Naive B cell (primary cell): ENCODE measurements around the gene KLHL41. TPM values are rescaled to one million over a fixed set of nuclear protein-coding genes. Genes with fewer than 3 reads are reported as not detected.
A peak's percentile ranks its signal among the peaks of the same experiment; 100 is the strongest.

Experiments used
- ATAC-seq, 2 donors: fragments of 150-1000 bp; cut with Tn5 transposase; 2 replicates each; pipeline ENCODE4 v1.10.0; 2021; ENCODE audit warnings: low read depth in 2 of 2, mild to moderate bottlenecking in 2 of 2, moderate library complexity in 2 of 2
- DNase-seq: peaks from one replicate; pipeline ENCODE4 v3.0.0; 2022
- H3K27ac Mint-ChIP-seq, 6 donors: one replicate each; pipeline ENCODE4 v1.8.0; 2020 to 2022; ENCODE audit warnings: mild to moderate bottlenecking in 6 of 6, mixed read lengths in 6 of 6, moderate library complexity in 5 of 6, inconsistent platforms in 2 of 6
- H3K27me3 Mint-ChIP-seq, 3 donors: one replicate each; pipeline ENCODE4 v1.8.0; 2021 to 2022; ENCODE audit warnings: mixed read lengths in 3 of 3, mild to moderate bottlenecking in 1 of 3
- H3K36me3 Mint-ChIP-seq, 2 donors: one replicate each; pipeline ENCODE4 v1.8.0; 2020 to 2022; ENCODE audit warnings: mixed read lengths in 2 of 2, inconsistent platforms in 1 of 2, mild to moderate bottlenecking in 1 of 2
- H3K4me1 Mint-ChIP-seq, 3 donors: one replicate each; pipeline ENCODE4 v1.8.0; 2020 to 2022; ENCODE audit warnings: mixed read lengths in 3 of 3, inconsistent platforms in 1 of 3, mild to moderate bottlenecking in 1 of 3, moderate library complexity in 1 of 3
- H3K4me3 Mint-ChIP-seq, 8 donors: one replicate each; pipeline ENCODE4 v1.8.0; 2020 to 2022; ENCODE audit warnings: mild to moderate bottlenecking in 8 of 8, mixed read lengths in 8 of 8, moderate library complexity in 8 of 8, inconsistent platforms in 2 of 8
- H3K9me3 Mint-ChIP-seq, 7 donors: one replicate each; pipeline ENCODE4 v1.8.0; 2020 to 2022; ENCODE audit warnings: mixed read lengths in 7 of 7, mild to moderate bottlenecking in 5 of 7, inconsistent platforms in 2 of 7, moderate library complexity in 1 of 7
- polyA plus RNA-seq, 6 donors: library from polyadenylated mRNA; unstranded; fragments of 300-500 nt; fragmentation: Illumina TruSeq; gene quantifications; one replicate each; pipeline ENCODE4 v1.2.3, GENCODE V29; 2021; ENCODE audit warnings: low read depth in 6 of 6

KLHL41 gene
- polyA plus RNA-seq, 6 donors from 2014 or later, result not detected

GRCh38 chr2:169480079-169480465 is 29.4 kb upstream of the KLHL41 start:
- ATAC-seq (peak in 1 of 2 donors; percentile 3), DNase-seq (no peak)
- peaks cover 0 to 6% (median 0%) of the 10 kb centered on the region in 3 donors for H3K27me3 Mint-ChIP-seq
- H3K4me1 Mint-ChIP-seq, result peaks cover 8 to 17% (median 11%) of the 10 kb centered on the region in 3 donors
- peak overlapping the region; percentile 85 to 95 (median 90) for H3K4me3 Mint-ChIP-seq
- peak overlapping the region in 2 of 6 donors; percentile 30 to 58 for H3K27ac Mint-ChIP-seq
- peaks cover 0 to 2% (median 0%) of the 10 kb centered on the region in 7 donors for H3K9me3 Mint-ChIP-seq
- no peaks in the 10 kb centered on the region for H3K36me3 Mint-ChIP-seq

DNA sequence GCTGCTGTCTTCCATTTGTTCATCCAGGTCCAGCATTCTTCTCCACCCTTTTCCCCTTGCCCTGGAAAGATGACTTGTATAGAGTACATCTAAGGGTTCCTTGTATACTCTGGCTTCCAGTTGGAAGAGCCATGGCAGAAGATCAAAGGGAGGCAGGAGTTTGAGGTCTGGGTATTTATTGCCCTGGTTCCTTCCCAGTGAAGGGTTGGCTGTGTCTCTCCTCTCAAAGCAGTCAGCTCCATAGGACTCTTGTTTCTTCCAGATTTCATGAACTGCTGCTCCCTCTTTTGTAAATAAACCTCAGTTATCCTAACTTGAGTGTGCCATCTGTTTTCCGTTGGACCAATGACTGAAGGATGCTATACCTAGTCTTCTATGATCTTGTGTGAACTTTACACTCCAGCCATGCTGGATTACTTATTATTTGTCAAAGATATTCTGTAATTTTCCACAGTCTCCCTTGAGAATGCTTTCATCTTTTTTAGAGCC is 23.8 kb upstream of the KLHL41 start:
- Mint-ChIP-seq H3K9me3 (peaks cover 0 to 1% (median 0%) of the 10 kb centered on the region in 7 donors), H3K4me1 (no peaks in the 10 kb centered on the region), H3K4me3 (no peak overlapping the region), H3K27me3 (no peaks in the 10 kb centered on the region), H3K36me3 (no peaks in the 10 kb centered on the region), H3K27ac (no peak overlapping the region)
- DNase-seq (no peak), ATAC-seq (no peak)

DNA sequence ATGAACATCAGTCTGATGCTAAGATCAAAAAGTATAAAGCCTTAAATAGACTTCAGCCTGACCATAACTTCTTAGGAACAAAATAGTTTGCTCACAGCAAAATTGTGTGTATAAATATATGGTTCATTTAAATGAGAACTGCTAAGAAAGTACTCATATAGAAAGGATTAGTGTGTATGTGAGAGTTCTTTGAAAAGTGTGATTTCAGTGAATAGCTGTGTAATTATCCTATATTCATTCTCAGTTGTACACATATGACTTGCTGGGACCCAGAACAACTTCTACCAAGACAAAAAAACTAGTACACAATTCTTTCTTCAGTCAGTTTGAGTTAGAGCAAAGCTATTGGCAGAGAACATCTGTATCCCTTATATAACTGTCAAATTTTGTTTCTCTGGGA is 23.0 kb upstream of the KLHL41 start:
- DNase-seq (no peak), ATAC-seq (no peak)
- Mint-ChIP-seq H3K9me3 (peaks cover 0 to 2% (median 0%) of the 10 kb centered on the region in 7 donors), H3K4me3 (no peak overlapping the region), H3K27ac (no peak overlapping the region), H3K36me3 (no peaks in the 10 kb centered on the region), H3K4me1 (no peaks in the 10 kb centered on the region), H3K27me3 (no peaks in the 10 kb centered on the region)

GRCh38 chr2:169490834-169491233 is 18.7 kb upstream of the KLHL41 start:
- no peaks in the 10 kb centered on the region for H3K4me1 Mint-ChIP-seq
- peaks cover 0 to 2% (median 0%) of the 10 kb centered on the region in 7 donors for H3K9me3 Mint-ChIP-seq
- ATAC-seq (no peak), DNase-seq (no peak)
- H3K27me3 Mint-ChIP-seq, result no peaks in the 10 kb centered on the region
- H3K4me3 Mint-ChIP-seq, result no peak overlapping the region
- H3K27ac Mint-ChIP-seq, result no peak overlapping the region
- no peaks in the 10 kb centered on the region for H3K36me3 Mint-ChIP-seq

DNA sequence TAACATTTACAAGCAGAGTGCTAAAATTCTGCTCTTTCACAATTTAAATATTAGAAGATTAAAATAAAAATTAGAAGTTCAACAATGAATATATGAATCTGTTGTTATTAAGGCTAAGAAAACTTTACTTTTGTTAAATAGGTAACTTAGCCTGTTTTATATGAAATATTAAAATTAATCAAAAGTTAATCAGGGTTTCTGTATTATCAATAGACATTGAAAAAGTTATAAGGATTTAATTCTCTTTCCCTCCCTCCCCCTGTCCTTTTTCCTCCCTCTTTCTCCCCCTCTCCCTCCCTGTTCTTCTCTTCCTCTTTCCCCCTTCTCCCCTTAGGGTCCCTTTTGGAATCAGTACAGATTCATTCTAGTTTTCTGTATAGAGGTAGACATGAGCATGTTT is 18.1 kb upstream of the KLHL41 start:
- H3K4me1 Mint-ChIP-seq, result no peaks in the 10 kb centered on the region
- ATAC-seq (no peak), DNase-seq (no peak)
- no peak overlapping the region for H3K27ac Mint-ChIP-seq
- peaks cover 0 to 2% (median 0%) of the 10 kb centered on the region in 7 donors for H3K9me3 Mint-ChIP-seq
- no peak overlapping the region for H3K4me3 Mint-ChIP-seq
- H3K27me3 Mint-ChIP-seq, result no peaks in the 10 kb centered on the region
- no peaks in the 10 kb centered on the region for H3K36me3 Mint-ChIP-seq

DNA sequence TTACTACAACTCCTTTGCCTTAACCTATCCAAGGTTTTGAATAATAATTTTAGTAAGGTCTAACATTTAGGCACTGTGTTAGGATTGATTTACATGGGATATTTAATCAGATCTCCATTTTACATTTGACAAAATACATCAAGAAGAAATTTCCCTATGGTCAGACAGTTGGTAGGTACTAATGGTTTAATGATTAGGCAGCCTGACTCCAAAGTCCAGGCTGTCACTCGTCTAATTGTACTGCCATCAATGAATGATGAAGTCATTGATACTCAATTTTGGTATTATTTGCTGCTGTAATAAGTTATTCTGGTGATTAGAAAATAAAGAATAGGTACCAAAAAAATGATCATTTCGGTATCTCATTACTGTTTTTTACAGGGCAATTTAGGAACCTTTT is 16.1 kb upstream of the KLHL41 start:
- H3K4me3 Mint-ChIP-seq, result no peak overlapping the region
- H3K9me3 Mint-ChIP-seq, result peaks cover 0 to 2% (median 0%) of the 10 kb centered on the region in 7 donors
- ATAC-seq (no peak), DNase-seq (no peak)
- no peak overlapping the region for H3K27ac Mint-ChIP-seq
- H3K4me1 Mint-ChIP-seq, result no peaks in the 10 kb centered on the region
- no peaks in the 10 kb centered on the region for H3K27me3 Mint-ChIP-seq
- H3K36me3 Mint-ChIP-seq, result no peaks in the 10 kb centered on the region

DNA sequence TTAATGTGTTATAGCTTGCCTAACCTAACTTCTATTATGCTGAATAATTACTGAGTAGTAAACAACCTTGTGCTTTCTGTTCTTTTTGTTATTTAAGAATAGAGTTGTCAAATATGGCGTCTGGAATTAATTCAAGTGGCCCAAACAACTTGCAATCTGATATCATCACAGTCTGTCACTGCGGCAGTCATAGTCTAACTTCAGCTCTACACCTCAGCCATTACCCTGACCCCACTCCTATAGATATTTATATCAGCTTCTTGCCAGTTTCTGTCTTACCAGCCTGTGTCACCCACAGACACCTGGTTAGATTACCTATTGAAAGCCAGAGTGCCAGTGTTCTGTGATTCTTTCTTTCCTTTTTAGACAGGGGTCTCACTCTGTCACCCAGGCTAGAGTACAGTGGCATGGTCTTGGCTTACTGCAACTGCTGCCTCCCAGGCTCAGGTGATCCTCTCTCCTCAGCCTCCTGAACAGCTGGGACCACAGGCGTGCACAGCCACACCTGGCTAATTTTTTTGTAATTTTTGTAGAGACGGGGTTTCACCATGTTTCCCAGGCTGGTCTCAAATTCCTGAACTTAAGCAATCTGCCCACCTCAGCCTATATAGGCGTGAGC is 14.1 kb upstream of the KLHL41 start:
- no peak overlapping the region for H3K4me3 Mint-ChIP-seq
- peaks cover 0 to 2% (median 0%) of the 10 kb centered on the region in 7 donors for H3K9me3 Mint-ChIP-seq
- no peak for DNase-seq
- no peak overlapping the region for H3K27ac Mint-ChIP-seq
- no peaks in the 10 kb centered on the region for H3K4me1 Mint-ChIP-seq
- no peaks in the 10 kb centered on the region for H3K27me3 Mint-ChIP-seq
- H3K36me3 Mint-ChIP-seq, result no peaks in the 10 kb centered on the region
- no peak for ATAC-seq

GRCh38 chr2:169504651-169505050 is 4.9 kb upstream of the KLHL41 start:
- no peaks in the 10 kb centered on the region for H3K4me1 Mint-ChIP-seq
- no peak overlapping the region for H3K27ac Mint-ChIP-seq
- H3K4me3 Mint-ChIP-seq, result no peak overlapping the region
- H3K36me3 Mint-ChIP-seq, result no peaks in the 10 kb centered on the region
- H3K27me3 Mint-ChIP-seq, result no peaks in the 10 kb centered on the region
- no peak for DNase-seq
- H3K9me3 Mint-ChIP-seq, result no peaks in the 10 kb centered on the region
- ATAC-seq, result no peak

- Mint-ChIP-seq H3K4me3 (no peak overlapping the region), H3K27me3 (no peaks in the 10 kb centered on the region), H3K27ac (no peak overlapping the region), H3K4me1 (no peaks in the 10 kb centered on the region), H3K9me3 (no peaks in the 10 kb centered on the region), H3K36me3 (no peaks in the 10 kb centered on the region)
- DNase-seq (no peak), ATAC-seq (no peak)
Observed at GRCh38 chr2:169507698-169508097, 1.8 kb upstream of the KLHL41 start.

DNA sequence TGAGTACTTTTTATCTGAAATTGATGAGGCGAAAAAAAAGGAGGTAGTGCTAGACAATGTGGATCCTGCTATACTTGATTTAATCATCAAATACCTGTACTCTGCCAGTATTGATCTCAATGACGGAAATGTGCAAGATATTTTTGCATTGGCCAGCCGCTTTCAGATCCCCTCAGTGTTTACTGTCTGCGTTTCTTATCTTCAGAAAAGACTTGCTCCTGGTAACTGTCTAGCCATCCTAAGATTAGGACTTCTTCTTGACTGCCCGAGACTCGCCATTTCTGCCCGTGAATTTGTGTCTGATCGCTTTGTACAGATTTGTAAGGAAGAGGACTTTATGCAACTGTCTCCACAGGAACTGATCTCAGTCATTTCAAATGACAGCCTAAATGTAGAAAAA is 453 bp downstream of the KLHL41 start:
- H3K27me3 Mint-ChIP-seq, result no peaks in the 10 kb centered on the region
- H3K9me3 Mint-ChIP-seq, result no peaks in the 10 kb centered on the region
- no peaks in the 10 kb centered on the region for H3K36me3 Mint-ChIP-seq
- H3K4me1 Mint-ChIP-seq, result no peaks in the 10 kb centered on the region
- no peak for DNase-seq
- H3K4me3 Mint-ChIP-seq, result no peak overlapping the region
- ATAC-seq, result no peak
- no peak overlapping the region for H3K27ac Mint-ChIP-seq

DNA sequence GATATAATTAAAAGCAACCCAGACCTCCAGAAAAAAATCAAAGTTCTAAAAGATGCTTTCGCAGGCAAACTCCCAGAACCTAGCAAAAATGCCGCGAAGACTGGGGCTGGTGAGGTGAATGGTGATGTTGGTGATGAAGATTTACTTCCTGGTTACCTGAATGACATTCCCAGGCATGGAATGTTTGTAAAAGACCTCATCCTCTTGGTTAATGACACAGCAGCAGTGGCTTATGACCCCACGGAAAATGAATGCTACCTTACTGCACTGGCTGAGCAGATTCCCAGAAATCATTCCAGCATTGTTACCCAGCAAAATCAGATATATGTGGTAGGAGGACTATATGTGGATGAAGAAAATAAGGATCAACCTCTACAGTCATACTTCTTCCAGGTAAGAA is 994 bp downstream of the KLHL41 start:
- H3K4me1 Mint-ChIP-seq, result no peaks in the 10 kb centered on the region
- H3K9me3 Mint-ChIP-seq, result no peaks in the 10 kb centered on the region
- DNase-seq (no peak), ATAC-seq (no peak)
- no peak overlapping the region for H3K4me3 Mint-ChIP-seq
- no peaks in the 10 kb centered on the region for H3K36me3 Mint-ChIP-seq
- no peak overlapping the region for H3K27ac Mint-ChIP-seq
- H3K27me3 Mint-ChIP-seq, result no peaks in the 10 kb centered on the region

DNA sequence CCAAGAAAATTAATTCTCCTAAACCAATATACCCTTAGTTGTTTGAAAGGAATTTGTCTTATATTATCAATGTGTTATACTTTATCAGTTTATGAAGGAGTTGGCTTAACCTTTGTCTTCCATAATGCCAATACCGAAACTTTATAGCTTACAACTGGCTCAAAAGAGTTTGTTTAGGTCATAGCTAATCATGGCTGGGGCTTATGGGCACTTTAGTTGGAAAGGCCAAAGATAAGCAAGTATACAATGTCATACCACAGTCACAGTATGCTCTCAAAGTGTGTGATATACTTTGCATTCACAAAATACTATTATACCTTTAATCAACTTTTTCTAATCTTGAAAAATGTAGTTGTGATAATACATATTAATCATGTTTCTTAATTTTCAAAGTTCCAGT is 2.3 kb downstream of the KLHL41 start:
- no peak overlapping the region for H3K27ac Mint-ChIP-seq
- H3K4me1 Mint-ChIP-seq, result no peaks in the 10 kb centered on the region
- ATAC-seq, result no peak
- no peak for DNase-seq
- H3K9me3 Mint-ChIP-seq, result no peaks in the 10 kb centered on the region
- no peak overlapping the region for H3K4me3 Mint-ChIP-seq
- H3K36me3 Mint-ChIP-seq, result no peaks in the 10 kb centered on the region
- no peaks in the 10 kb centered on the region for H3K27me3 Mint-ChIP-seq

GRCh38 chr2:169512525-169512924 is 3.0 kb downstream of the KLHL41 start:
- DNase-seq (no peak), ATAC-seq (no peak)
- no peaks in the 10 kb centered on the region for H3K27me3 Mint-ChIP-seq
- no peaks in the 10 kb centered on the region for H3K36me3 Mint-ChIP-seq
- H3K9me3 Mint-ChIP-seq, result no peaks in the 10 kb centered on the region
- no peaks in the 10 kb centered on the region for H3K4me1 Mint-ChIP-seq
- H3K4me3 Mint-ChIP-seq, result no peak overlapping the region
- no peak overlapping the region for H3K27ac Mint-ChIP-seq

- no peaks in the 10 kb centered on the region for H3K9me3 Mint-ChIP-seq
- H3K36me3 Mint-ChIP-seq, result no peaks in the 10 kb centered on the region
- no peak overlapping the region for H3K4me3 Mint-ChIP-seq
- no peaks in the 10 kb centered on the region for H3K4me1 Mint-ChIP-seq
- no peaks in the 10 kb centered on the region for H3K27me3 Mint-ChIP-seq
- ATAC-seq (no peak), DNase-seq (no peak)
- H3K27ac Mint-ChIP-seq, result peak overlapping the region in 1 of 6 donors; percentile 80
Observed at GRCh38 chr2:169513094-169513493, 3.6 kb downstream of the KLHL41 start.

GRCh38 chr2:169513926-169514325 is 4.4 kb downstream of the KLHL41 start:
- Mint-ChIP-seq H3K4me3 (no peak overlapping the region), H3K27me3 (no peaks in the 10 kb centered on the region), H3K4me1 (no peaks in the 10 kb centered on the region), H3K27ac (no peak overlapping the region), H3K36me3 (no peaks in the 10 kb centered on the region), H3K9me3 (no peaks in the 10 kb centered on the region)
- DNase-seq, result no peak
- ATAC-seq, result no peak
